GM18861 (cell line): Measurements from ENCODE around the gene EDAR.

ENCODE experiments used
- ATAC-seq: cut with Tn5 transposase; IDR thresholded peaks from one replicate; pipeline ENCODE4 v1.9.1; 2021; ENCODE audit not compliant: unreplicated experiment

The EDAR gene

DNA sequence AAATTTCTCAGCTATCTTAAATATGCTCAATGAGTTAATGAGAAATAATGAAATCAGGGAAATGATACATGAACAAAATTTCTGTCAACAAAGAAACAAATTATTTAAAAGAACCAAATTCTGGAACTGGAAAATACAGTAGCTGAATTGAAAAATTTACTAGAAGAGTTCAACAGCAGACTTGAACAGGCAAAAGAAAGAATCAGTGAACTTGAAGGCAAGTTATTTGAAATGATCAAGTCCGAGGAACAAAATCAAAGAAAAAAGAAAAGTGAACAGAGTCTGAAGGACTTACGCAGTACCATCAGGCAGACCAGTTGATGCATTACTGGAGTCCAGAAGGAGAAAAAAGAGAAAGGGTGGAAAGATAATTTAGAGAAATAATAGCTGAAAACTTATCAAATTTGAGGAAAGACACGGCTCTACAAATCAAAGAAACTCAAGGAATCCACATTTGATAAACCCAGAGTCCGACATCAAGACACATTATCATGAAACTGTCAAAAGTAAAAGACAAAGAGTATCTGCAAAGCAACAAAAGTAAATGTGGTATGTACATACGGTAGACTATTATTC, 118.9 kb downstream of the EDAR start:
- no peak for ATAC-seq

DNA sequence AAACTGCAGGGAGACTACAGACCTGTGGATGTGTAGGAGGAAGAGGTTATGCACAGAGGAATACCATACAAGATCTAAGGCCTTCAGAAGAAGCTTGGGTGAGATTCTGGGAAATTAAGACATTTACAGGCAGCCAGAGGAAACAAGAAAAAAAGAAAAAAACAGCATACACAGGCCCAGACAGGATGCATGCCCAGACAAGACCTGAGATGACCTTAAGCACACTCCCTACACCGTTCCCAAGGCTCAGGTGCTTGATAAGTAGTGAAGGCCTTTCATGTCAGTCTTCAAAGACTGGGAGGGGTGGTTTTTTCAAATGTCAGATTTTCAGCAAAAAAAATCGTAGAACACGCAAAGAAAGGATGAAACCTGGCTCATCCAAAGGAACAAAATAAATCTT, 119.5 kb downstream of the EDAR start:
- no peak for ATAC-seq

DNA sequence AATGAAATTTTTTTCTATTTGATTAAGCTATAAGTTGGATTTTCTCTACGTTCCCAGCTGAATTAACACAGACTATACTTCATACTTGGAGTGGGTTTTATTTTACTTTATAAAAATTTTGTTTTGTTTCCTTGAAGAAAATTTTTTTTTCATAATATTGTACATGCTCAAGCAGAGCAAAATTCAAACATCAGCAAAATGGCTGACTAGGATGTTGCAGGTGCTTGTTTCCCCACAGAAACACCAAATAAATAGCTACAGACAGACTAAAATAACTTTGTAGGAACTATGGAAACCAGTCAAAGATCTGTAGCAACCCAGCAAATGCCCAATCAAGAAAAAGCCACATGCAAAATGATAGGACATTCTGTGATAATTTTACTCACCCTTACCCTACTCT, 120.1 kb downstream of the EDAR start:
- ATAC-seq = no peak

DNA sequence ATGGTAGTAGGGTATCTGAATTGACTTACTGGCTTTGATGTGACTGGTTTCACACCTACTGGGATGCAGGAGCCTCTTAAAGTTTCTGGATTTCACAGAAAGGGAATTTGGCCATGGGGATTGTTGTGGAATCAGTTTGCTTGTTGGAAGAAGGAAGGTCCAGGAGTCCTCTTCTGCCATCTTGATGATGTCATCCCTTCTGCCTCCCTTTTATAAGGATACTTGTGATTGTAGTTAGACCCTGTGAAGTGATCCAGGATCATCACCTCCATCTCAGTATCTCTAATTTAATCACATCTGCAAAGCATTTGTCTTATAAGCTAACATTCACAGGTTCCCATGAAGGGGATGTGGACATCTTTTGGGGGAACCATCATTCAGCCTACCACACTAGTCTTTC, 123.0 kb downstream of the EDAR start:
- ATAC-seq = no peak

DNA sequence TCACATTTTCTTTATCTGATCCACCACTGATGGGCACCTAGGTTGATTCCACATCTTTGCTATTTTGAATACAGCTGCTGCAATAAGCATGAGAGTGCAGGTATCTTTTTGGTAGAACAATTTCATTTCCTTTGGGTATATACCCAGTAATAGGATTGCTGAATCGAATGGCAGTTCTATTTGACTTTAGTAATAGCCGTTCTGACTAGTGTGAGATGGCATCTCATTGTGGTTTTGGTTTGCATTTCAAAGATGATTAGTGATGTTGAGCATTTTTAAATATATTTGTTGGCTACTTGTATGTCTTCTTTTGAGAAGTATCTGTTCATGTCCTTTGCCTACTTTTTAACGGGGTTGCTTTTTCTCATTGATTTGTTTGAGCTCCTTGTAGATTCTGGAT, 130.1 kb downstream of the EDAR start:
- ATAC-seq = no peak

DNA sequence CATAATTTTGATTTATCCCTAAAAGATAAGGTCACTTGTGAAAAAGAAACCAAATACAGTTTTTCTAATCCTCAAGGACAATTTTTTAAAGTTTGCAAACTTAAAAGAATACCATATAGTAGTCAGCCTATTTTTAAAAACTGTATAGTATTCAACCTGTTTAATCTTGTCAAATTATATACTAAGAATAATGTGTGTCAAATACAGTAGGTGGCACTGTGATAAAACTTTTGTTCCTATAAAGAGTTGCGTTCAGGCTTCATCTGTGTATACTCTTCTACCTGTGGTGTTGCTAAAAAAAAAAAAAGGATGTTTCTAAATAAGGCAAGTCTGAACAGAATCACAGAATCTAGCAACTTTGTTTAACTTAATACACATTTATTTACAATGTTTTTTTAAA, 133.8 kb downstream of the EDAR start:
- ATAC-seq = no peak

DNA sequence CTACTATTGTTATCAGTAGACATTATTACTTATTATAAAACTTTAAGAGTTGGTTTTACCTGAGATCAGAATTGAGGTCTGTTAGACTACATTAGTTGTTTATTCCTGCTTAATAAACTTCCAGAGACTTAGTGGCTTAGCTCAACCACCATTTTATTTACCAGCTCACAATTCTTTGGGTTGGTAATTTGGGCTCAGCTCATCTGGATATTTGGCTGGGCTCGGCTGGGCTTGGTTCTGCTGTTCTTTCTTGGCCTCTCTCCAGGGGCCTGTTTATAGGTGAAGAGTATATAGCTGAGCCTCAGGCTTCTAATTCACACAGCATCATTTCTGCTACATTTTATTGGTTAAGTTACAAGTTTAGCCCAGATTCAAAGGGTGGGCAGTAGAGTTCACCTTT, 134.5 kb downstream of the EDAR start:
- ATAC-seq = no peak

DNA sequence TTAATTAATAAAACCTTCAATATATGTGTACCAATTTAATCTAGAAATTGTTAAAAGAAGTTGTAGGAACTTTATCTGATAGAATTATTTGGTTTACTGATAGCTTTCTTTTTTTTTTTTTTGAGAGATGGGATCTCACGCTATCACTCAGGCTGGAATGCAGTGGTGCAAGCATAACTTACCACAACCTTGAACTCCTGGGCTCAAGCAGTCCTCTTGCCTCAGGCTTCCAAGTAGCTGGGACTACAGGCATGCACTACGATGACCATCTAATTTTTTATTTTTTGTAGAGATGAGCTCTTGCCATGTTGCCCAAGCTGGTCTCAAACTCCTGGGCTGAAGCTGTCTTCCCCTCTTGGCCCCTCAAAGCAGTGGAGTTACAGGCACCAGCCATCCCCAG, 135.6 kb downstream of the EDAR start:
- ATAC-seq = no peak

DNA sequence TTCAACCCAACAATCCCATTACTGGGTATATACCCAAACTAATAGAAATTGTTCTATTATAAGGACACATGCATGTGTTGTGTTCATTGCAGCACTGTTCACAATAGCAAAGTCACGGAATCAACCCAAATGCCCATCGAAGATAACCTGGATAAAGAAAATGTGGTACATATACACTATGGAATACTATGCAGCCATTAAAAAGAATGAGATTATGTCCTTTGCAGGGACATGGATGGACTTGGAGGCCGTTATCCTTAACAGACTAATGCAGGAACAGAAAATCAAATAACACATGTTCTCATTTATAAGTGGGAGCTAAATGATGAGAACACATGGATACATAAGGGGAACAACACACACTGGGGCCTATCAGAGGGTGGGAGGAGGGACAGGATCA, 136.6 kb downstream of the EDAR start:
- no peak for ATAC-seq

DNA sequence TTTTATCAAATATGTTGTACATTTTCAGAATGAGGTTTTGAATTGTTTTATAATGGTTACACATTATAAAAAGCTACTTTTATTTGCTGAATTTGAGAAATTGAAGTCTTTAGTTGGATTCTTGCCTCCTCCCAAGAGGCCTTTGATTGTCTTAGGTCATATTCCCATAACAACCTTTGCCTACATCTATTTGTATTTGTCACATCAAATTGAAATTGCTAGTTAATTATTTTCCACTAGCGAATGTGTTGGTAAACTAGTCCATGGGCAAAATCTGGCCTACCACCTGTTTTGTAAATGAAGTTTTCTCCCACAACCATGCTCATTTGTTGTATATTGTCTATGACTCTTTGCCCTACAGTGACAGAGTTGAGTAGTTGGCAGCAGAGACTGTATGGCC, 142.0 kb downstream of the EDAR start:
- no peak for ATAC-seq

DNA sequence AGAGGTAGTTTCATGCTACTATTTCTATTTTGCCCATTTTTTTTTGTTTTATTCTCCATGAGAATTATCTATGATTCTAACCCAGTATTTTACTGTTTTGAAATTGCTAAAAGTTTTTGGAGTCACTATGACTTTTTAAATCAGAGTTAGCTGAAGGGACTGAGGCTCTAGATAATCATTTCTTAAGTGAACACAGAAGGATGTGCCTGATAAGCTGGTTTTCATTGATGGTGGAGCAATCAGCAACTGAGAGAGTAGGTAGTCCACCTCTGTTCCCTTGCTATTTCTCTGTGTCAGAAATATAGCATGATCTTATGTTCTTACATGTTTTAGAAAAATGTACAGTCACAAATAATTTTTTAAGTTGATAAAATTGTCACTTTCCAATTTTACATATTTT, 143.1 kb downstream of the EDAR start:
- ATAC-seq = no peak
